Fibroblast of skin of right quadriceps (primary cell): ENCODE data around the gene NR2E1.

Source experiments
- DNase-seq: peaks from one replicate; pipeline ENCODE4 v3.0.0-alpha.2; 2013

NR2E1 gene

GRCh38 chr6:108156938-108157233, 8.9 kb upstream of the NR2E1 start:
- no peak for DNase-seq

GRCh38 chr6:108157234-108157980, 8.4 kb upstream of the NR2E1 start:
- DNase-seq: no peak

GRCh38 chr6:108157981-108158525, 7.8 kb upstream of the NR2E1 start:
- no peak for DNase-seq

DNA sequence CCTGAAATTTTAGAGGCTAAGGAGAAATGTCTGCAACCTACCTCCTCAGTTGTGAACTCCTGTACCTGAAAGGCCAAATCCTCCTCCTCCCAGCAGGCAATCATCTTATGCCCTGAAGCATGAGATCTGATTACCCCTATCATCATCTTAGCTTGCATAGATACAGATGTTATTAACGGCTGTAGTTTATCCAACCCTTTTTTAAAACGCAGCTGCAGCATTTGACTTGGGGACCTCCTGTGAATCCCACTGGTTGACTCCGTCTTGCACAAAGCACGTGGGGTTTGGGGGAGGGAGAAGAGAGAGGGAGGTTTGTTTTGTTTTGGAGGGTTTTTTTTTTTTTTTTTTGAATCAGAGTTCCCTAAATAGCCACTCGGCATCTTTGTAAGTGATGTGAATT, 5.8 kb upstream of the NR2E1 start:
- DNase-seq: no peak

DNA sequence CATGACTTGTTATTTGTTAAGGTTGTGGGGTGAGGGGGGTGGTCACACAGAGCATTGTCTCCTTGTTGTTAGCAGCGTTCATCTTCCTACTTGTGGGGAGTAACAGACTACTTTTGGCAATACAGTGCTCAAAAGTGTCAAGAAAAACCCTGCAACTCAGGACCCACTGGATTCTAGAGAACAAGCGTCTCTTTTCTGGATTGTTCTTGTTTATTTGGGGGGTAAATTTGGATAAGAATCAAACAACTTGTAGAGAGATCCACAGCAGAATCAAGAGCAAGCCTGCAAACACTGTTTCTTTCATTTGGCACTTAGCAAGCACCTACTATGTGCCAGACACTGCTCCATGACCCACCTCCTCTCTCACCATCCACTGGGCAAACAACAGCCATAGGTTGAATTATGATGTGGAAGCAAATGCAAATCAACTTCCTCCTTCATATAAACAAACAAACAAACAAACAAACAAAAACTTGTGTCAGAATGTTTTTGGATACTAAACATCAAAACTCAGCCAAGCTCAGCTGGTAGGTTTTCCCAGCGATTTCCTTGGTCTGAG, 4.0 kb upstream of the NR2E1 start:
- DNase-seq: no peak

DNA sequence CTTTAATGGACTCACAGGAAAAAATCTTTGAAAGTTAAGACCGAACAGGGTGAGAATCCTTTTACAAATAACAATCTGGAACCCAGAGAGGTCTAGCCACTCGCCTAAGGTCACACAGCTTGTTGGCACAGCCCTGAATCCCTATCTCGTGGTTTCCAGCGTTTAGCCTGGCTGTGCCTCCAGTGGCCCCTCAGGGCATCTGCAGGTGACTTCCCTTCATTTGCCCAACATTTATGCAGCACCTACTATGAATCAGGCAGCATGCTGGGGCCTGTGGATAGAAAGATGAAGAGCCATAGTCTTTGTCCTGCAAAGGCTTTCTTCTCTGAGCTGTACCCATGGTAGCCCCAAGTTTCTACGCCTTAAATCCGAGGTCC, 2.6 kb upstream of the NR2E1 start:
- no peak for DNase-seq

DNA sequence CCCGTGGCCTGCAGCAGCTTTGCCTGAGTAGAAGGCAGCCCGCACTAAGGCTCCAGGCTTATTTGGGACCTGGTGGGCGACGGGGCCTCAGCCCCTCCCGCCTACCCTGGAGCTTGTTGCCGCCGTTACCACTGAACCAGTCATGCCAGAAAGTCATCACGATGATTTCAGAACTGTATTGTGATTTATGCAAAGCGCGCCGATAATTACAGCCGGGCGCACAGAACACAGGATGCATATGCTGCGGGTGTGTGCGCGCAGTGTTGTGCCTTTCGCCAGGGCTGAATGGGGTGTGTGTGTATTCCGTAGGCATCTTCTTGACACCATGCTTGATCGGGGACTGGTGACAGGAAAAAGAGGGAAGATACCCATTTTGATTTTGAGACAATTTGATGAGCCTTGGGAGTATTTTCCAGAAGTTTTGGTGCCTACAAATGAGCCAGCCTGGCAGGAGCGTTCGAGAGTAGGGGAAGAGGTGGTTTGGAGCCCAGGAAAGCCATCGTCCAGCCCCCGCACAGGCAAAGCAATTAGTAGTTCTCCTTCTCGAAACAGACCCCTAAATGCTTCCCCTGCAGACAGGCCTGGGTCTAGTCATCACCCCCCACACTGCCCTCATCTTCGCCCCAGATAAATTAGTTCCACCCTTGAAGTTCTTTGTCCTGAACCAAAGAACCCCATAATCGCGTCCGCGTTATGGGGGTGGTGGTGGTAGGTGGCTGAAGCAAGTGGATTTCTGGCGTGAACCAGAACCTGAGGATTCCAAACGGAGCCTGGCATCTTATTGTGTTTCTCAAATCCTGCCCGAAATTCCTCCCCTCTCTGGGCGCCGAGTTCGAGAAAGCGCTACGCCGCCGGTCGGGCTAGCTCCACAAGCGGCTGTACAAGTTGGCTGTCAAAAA, 1.9 kb upstream of the NR2E1 start:
- no peak for DNase-seq

DNA sequence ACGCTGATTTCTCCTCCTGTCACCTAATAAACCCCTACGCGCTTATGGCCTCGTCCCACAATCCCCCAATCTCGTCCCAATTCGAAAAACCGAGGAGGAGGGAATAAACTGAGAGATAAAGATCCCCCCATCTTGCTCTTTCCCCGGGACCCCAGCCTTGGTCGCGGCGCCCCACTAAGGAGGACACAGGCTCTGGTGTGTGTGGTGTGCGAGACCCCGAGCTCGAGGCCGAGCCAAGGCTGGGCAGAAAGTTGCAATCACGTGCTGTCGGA, 1.3 kb upstream of the NR2E1 start:
- no peak for DNase-seq

GRCh38 chr6:108164815-108165706, 761 bp upstream of the NR2E1 start:
- no peak for DNase-seq

DNA sequence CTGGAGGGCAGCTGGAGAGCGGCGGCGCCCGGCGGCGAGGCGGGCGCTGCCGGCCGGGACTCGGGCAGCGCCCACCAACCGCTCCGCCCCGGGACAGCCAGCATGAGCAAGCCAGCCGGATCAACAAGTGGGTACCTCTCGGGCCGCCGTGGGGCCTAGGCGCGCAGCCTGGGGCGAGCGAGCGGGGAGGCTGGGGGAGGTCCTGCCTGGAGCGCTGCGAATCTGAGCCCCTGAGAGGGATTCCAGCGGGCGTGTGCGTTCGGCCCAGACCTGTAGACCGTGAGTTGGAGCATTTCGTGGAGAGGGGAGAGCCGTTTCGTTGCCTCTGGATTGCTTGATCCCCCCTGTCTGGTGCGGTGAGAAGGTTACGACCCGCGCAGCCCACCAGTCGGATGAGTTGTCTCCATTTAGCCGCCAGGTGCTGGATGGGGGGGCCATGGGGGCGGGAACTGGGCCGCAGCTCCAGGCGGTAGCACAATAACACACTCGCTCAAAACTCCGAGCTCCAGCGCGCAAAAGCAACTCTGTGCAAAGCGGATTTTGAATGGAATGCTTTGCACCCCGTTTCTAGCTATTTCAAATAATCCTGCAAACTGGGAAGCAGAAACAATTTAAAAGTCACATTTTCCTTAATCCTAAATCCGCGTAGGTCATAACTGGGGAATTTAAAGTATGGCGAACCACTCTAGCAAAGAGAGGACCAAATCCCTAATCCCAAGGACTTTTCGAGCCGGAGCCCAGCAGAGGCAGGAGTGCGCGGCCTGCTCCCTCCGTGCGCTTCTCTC, 1.0 kb downstream of the NR2E1 start:
- no peak for DNase-seq

DNA sequence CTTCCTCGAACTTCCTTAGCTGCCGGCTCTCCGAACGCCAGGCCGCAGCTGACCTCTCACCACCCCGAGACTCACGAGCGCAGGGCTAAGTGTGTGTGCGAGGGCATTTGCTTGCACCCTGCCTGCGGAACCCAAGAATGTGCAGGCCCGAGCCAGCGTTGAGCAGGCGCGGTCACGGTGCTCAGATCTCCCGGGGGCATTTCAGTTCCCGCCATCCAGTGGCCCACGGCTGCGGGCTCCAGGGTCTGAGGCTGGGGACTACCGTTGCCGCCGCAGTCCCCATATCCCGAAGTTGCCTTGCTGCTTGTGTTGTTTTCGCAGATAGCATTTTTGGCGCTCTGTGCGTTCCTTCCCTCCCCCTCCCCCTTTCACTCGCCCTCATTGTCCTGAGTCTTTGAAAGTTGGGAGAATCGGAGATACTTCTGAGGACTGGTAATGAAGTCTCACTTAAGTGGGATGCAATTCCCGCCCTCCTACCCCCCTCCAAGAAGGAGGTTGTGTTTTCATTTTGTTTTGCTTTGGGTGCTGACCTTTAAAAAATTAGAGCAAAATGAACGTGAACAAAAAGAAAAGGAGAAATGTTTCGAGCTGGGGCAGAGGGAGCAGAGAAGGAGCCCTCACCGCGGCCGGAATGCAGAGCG, 1.7 kb downstream of the NR2E1 start:
- DNase-seq: no peak

DNA sequence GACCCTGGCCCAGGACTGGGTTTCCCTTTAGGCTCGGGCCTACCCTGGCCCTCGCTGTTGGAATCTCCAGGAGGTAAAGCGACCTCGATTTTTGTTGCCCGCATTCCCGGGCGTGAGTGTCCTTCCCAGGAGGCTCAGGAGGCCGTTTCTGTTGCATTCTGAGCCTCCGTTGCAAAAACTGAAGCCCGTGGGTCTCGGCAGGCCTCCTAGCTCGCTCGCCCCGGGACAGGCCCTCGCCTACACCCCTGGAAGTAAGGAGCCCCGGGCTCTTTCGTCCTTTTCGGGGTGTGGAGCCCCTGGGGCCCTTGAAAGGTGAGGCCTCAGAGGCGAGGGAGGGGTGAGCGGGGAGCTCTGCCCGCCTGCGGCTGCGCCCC, 2.3 kb downstream of the NR2E1 start:
- DNase-seq: no peak

DNA sequence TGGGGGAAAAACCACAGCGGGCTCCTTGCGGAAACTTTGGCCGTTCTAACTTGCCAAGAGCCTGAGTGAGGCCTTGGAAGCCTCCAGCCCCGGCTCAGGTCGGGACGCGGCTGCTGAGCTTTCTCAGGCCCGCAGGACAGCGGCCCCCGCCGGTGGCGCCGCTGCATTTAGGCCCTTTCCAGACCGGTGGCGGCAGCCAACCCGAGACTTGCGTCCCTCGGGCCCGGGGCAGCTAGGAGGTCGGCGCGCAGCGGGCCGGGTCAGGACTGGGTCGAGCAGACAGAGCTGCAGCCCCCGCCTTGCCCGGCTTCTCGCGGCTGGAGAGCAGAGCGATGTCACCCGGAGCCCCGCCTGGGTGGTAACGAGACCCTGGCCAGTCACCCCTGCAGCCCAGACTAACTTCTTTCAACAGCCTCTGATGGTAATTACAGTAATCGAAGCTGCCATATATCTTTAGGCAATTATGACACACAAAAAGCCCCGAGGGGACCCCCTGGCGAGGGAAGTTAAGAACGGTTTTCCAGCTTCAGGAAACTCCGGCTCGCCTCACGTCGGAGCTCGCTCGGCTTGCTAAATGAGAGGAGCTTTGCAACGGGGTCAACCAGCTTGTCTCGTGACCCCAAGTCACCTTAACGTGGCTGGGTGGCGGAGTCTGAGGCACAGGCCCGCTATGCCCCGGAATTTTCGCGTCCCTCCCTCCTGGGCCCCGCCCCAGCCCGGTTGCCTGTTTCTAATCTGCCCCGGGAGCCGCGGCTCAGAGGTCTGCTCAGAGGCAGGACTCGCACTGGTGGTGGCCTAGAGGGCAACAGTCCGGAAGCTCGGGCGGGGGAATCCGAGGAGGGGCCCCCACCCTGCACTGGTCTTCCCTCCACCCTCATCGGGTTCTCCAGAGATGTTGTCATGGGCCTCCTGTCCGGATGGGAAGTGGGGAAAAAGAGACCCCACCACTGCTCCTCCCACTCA, 3.0 kb downstream of the NR2E1 start:
- no peak for DNase-seq

GRCh38 chr6:108169464-108170331, 3.9 kb downstream of the NR2E1 start:
- DNase-seq: no peak

DNA sequence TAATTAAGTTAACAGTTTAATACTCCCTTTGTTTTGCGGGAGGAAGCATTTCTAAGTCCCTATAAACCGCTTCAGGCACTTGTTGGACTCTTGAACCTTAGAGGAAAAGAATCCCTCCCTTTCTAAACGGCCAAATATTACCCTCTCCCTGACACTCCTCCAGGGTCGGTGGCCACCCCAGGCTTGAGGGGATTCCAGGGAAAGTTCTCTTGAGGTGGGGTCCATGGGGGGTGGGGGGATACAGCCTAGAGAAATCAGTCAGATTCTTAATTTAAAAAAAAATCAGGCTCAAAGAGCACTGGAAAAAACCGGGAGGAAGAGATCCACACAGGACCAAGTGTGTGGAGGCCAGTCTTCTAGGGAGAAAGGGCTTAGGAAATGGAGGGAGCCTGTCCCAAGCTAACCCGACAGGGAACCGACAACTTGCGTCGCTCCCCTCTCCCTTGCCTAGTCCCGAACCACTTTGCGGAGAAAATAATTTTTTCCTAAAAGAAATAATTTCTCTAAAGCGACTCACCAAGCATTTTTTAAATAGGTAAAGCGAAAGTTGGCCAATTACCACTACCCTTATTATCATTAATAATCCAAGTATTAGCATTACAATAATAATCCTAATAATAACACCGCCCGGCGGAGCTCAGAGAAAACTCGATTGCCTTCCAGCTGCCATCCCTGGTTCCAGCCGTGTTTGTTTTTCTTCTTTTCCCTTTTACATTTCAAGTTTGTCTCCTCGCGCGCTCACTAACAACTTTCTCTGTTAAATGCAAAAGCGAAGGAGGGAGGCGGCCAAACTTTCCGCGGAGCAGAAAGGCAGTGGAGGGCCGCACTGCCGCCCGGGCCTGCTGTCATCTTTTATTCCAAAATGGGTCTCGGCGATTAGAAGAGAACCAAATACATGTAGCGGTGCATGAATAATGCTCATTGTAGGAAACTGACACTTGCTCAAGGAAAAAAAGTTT, 4.8 kb downstream of the NR2E1 start:
- no peak for DNase-seq

GRCh38 chr6:108171291-108171917, 5.6 kb downstream of the NR2E1 start:
- no peak for DNase-seq

DNA sequence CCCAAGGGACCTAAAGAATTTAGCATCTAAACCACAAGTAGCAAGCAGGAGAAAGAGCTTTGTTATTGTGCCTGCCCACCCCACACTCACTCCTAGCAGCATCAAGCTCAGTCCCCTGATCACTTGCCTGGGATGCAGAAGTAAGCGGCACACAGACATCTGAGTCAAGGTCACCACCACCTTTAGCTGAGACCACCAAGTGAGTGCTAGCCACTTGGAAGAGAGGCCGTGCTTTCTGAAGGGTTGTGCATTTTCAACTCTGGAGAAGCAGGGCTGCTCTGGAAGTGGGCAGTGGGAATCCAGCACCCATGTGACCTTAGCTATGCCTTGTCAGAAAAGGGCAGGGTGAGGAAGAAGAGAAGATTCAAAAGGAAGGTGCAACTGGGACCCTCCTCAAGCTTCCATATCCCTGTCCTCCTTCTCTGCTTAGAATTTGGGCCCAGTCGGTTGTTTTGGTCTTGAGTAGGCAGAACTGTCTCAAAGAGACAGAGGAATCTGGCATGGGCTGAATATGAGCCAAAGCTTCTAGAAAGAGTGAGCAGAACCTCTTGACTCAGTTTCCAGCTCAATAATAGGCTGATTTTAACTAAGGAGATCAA, 6.2 kb downstream of the NR2E1 start:
- no peak for DNase-seq
